ENCODE data around the gene ARHGEF4. TPM values are rescaled to one million over a fixed set of nuclear protein-coding genes. Genes with fewer than 3 reads are reported as not detected.

The ARHGEF4 gene
- total and polyA plus RNA-seq, 3 experiments from 2014 or later = 0.51 to 5.3 (median 1.2) TPM

DNA sequence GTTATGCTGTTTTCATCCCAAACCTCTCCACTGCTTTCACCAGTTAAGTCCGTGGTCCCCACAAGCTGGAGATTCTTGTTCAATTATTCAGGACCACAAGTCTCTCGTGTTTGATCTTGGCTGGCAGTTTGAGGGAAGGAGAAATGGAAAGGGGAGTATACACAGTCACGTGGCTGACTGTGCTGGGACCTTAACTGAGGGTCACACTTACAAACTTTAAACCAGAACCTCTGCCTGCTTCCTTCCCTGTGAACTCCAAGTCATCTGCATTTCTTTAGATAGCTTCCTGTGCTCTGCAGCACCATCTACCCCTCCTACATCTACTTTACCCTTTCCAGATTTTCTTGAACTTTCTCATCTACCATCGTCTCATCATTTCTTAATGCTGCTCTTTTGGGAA is 91.7 kb downstream of the ARHGEF4 start:
- Mint-ChIP-seq H3K4me1 (no peaks in the 10 kb centered on the region), H3K4me3 (peak overlapping the region in 1 of 7 donors; percentile 21), H3K27me3 (peaks cover 19 to 27% of the 10 kb centered on the region in 2 donors), H3K27ac (no peak overlapping the region), H3K9me3 (peaks cover 4 to 15% (median 6%) of the 10 kb centered on the region in 5 donors), H3K36me3 (peaks cover 0 to 5% (median 0%) of the 10 kb centered on the region in 3 donors)
- no peak for DNase-seq
- Histone ChIP-seq H3K4me3 (ENCODE audit: low read length) (no peak overlapping the region), H3K4me1 (ENCODE audit: insufficient read depth, low read length) (no peaks in the 10 kb centered on the region), H3K9me3 (ENCODE audit: low read length) (no peaks in the 10 kb centered on the region), H3K27me3 (ENCODE audit: insufficient read depth, low read length, poor library complexity, severe bottlenecking) (peaks cover 5% of the 10 kb centered on the region), H3K36me3 (ENCODE audit: insufficient read depth, low read length) (no peaks in the 10 kb centered on the region), H3K27ac (ENCODE audit: low read depth, low read length) (no peak overlapping the region)
- CTCF ChIA-PET = interaction anchor here (0.9 kb wide), 1 partner anchor 131 kb away, joined by 3 read pairs; no protein-coding TSS in a partner anchor
- POLR2A ChIA-PET = no interaction called here

DNA sequence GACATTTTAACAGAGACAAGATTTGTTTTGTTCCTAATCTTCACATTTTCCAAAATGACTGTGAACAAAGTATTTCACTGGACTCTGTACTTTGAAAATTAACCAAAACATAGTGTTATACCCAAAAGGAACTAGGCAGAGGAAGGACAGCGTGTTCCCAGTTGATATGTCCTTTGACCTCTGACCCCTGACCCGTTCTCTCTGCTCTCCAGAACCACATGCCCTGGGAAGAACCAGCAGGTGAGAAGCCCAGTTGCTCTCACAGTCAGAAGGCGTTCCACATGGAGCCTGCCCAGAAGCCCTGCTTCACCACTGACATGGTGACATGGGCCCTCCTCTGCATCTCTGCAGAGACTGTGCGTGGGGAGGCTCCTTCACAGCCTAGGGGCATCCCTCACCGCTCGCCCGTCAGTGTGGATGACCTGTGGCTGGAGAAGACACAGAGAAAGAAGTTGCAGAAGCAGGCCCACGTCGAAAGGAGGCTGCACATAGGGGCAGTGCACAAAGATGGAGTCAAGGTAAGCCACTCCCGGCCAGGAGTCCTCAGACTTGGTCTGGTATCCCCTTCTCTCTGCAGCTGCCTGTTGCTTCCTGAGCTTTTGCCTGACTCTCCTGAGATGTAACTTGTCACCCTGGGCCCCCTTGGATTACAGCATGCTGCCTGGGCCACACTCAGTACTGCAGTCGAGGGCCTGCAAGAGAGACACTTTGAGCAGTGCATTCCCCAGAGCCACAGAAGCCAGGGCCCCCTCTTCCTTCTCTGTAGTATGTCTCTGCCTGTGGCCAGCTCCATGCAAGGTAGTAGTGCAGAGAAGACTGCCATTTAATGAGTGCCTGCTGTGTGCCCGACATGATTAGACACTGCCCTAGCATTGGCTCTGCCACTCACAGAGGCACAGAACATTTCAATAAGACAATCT is 94.3 kb downstream of the ARHGEF4 start:
- H3K27me3 ChIP-seq (ENCODE audit: insufficient read depth, low read length, poor library complexity, severe bottlenecking) = peaks cover 5% of the 10 kb centered on the region
- ChIA-PET POLR2A (no interaction called here), CTCF (no interaction called here)
- Mint-ChIP-seq H3K27me3 (peaks cover 29 to 30% of the 10 kb centered on the region in 2 donors), H3K4me1 (no peaks in the 10 kb centered on the region), H3K9me3 (peaks cover 5 to 13% (median 6%) of the 10 kb centered on the region in 5 donors), H3K27ac (peak overlapping the region in 1 of 8 donors; percentile 60), H3K36me3 (peaks cover 0 to 5% (median 0%) of the 10 kb centered on the region in 3 donors), H3K4me3 (no peak overlapping the region)
- H3K36me3 ChIP-seq (ENCODE audit: insufficient read depth, low read length) = no peaks in the 10 kb centered on the region
- no peaks in the 10 kb centered on the region for H3K9me3 ChIP-seq (ENCODE audit: low read length)
- H3K27ac ChIP-seq (ENCODE audit: low read depth, low read length) = no peak overlapping the region
- H3K4me1 ChIP-seq (ENCODE audit: insufficient read depth, low read length) = no peaks in the 10 kb centered on the region
- no peak overlapping the region for H3K4me3 ChIP-seq (ENCODE audit: low read length)
- DNase-seq = no peak

DNA sequence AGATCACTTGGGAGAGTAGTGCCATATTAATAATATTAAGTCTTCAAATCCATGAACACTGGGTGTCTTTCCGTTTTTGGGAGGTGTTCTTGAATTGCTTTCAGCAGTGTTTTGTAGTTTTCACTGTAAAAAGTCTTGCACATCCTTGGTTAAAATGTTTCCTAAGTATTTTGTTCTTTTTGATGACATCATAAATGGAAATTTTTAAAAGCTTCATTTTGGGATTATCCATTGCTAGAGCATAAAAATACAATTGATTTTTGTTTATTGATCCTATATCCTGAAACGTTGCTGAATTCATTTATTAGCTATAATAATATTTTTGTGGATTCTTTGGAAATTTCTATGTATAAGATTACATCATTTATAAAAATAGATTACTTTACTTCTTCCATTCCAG is 96.8 kb downstream of the ARHGEF4 start:
- Mint-ChIP-seq H3K4me1 (no peaks in the 10 kb centered on the region), H3K9me3 (peaks cover 7 to 10% (median 9%) of the 10 kb centered on the region in 5 donors), H3K36me3 (peaks cover 0 to 9% (median 2%) of the 10 kb centered on the region in 3 donors), H3K4me3 (no peak overlapping the region), H3K27me3 (peaks cover 19 to 37% of the 10 kb centered on the region in 2 donors), H3K27ac (no peak overlapping the region)
- no peak for DNase-seq
- H3K36me3 ChIP-seq (ENCODE audit: insufficient read depth, low read length) = no peaks in the 10 kb centered on the region
- no peaks in the 10 kb centered on the region for H3K9me3 ChIP-seq (ENCODE audit: low read length)
- H3K27me3 ChIP-seq (ENCODE audit: insufficient read depth, low read length, poor library complexity, severe bottlenecking) = peaks cover 5% of the 10 kb centered on the region
- ChIA-PET POLR2A (no interaction called here), CTCF (interaction anchor here (0.8 kb wide), 1 partner anchor 13 kb away, joined by 3 read pairs; no protein-coding TSS in a partner anchor)
- H3K4me1 ChIP-seq (ENCODE audit: insufficient read depth, low read length) = no peaks in the 10 kb centered on the region
- no peak overlapping the region for H3K4me3 ChIP-seq (ENCODE audit: low read length)
- no peak overlapping the region for H3K27ac ChIP-seq (ENCODE audit: low read depth, low read length)

DNA sequence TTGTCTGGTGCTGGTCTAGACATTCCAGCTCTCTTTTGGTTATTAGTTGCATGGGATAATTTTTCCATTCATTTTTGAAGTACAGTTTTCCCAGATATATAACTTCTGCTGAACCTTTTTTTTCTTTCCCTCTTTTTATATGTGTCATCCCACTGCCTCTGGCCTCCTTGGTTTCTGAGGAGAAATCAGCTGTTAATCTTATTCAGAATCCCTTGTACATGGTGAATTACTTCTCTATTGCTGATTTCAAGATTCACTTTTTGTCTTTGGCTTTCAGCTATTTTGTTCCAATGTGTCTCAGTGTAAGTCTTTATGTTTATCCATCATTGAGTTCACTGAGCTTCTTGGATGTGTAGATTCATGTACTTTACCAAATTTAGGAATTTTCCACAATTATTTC is 99.7 kb downstream of the ARHGEF4 start:
- H3K4me1 Mint-ChIP-seq = no peaks in the 10 kb centered on the region
- POLR2A ChIA-PET = no interaction called here
- H3K9me3 ChIP-seq (ENCODE audit: low read length) = no peaks in the 10 kb centered on the region
- no peaks in the 10 kb centered on the region for H3K27me3 ChIP-seq (ENCODE audit: insufficient read depth, low read length, poor library complexity, severe bottlenecking)
- no peak for DNase-seq
- no peaks in the 10 kb centered on the region for H3K36me3 ChIP-seq (ENCODE audit: insufficient read depth, low read length)
- H3K4me1 ChIP-seq (ENCODE audit: insufficient read depth, low read length) = no peaks in the 10 kb centered on the region
- H3K4me3 ChIP-seq (ENCODE audit: low read length) = no peak overlapping the region
- peaks cover under 1 to 4% (median 2%) of the 10 kb centered on the region in 3 donors for H3K36me3 Mint-ChIP-seq
- H3K4me3 Mint-ChIP-seq = no peak overlapping the region
- peaks cover 15 to 37% of the 10 kb centered on the region in 2 donors for H3K27me3 Mint-ChIP-seq
- H3K27ac Mint-ChIP-seq = no peak overlapping the region
- CTCF ChIA-PET = no interaction called here
- no peak overlapping the region for H3K27ac ChIP-seq (ENCODE audit: low read depth, low read length)
- peaks cover 3 to 14% (median 8%) of the 10 kb centered on the region in 5 donors for H3K9me3 Mint-ChIP-seq

DNA sequence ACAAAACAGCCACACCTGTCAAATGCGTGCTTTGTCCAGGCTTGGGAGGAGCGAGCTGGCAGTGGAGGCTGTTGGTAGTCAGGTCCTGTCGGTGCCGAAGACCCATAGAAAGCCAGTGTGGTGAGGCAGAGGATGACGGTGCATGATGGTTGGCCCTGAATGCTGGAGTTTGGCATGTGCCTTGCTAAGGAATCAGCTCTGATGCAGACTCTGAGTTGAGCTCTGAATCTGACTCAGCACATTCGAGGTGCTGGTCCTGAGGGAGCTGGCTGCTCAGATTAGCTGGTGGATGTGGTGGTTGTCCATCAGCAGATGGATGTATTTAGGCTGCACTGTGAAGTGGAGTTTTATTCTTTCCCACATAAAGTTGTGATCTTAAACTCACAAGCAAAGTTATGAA is 111.3 kb downstream of the ARHGEF4 start:
- Histone ChIP-seq H3K4me1 (ENCODE audit: insufficient read depth, low read length) (no peaks in the 10 kb centered on the region), H3K4me3 (ENCODE audit: low read length) (no peak overlapping the region), H3K9me3 (ENCODE audit: low read length) (peaks cover 6% of the 10 kb centered on the region), H3K27ac (ENCODE audit: low read depth, low read length) (no peak overlapping the region), H3K27me3 (ENCODE audit: insufficient read depth, low read length, poor library complexity, severe bottlenecking) (no peaks in the 10 kb centered on the region), H3K36me3 (ENCODE audit: insufficient read depth, low read length) (no peaks in the 10 kb centered on the region)
- Mint-ChIP-seq H3K27me3 (peaks cover 18 to 45% of the 10 kb centered on the region in 2 donors), H3K27ac (no peak overlapping the region), H3K9me3 (peaks cover 23 to 40% (median 33%) of the 10 kb centered on the region in 5 donors), H3K4me1 (peaks cover 0 to 7% (median 0%) of the 10 kb centered on the region in 3 donors), H3K4me3 (no peak overlapping the region), H3K36me3 (peaks cover 0 to 25% (median 0%) of the 10 kb centered on the region in 3 donors)
- ChIA-PET CTCF (no interaction called here), POLR2A (no interaction called here)
- no peak for DNase-seq

DNA sequence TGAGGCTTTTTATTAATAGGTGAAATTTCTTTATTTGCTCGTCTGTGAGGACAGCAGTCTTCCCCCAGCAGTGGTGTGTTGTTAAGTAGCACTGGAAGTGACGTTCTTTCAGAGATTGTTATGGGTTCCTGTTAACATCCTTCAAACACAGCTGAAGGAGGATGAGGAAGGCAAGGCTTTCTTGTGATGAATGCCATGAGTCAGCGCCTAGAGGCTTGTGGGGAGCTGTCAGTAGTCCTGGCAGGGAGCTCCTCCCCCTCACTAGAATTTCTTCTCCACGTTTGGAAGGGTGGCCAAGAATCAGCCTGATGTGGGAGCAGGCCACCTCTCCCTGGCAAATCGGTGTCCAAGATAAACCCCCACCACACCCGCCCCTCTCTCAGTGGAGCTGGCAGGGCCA is 113.2 kb downstream of the ARHGEF4 start:
- H3K9me3 ChIP-seq (ENCODE audit: low read length) = peaks cover 5% of the 10 kb centered on the region
- Mint-ChIP-seq H3K27ac (no peak overlapping the region), H3K36me3 (peaks cover 0 to 9% (median 0%) of the 10 kb centered on the region in 3 donors), H3K27me3 (peaks cover 13 to 39% of the 10 kb centered on the region in 2 donors), H3K4me3 (no peak overlapping the region), H3K9me3 (peaks cover 20 to 38% (median 35%) of the 10 kb centered on the region in 5 donors), H3K4me1 (peaks cover 0 to 7% (median 0%) of the 10 kb centered on the region in 3 donors)
- no peak overlapping the region for H3K4me3 ChIP-seq (ENCODE audit: low read length)
- ChIA-PET POLR2A (no interaction called here), CTCF (no interaction called here)
- no peaks in the 10 kb centered on the region for H3K27me3 ChIP-seq (ENCODE audit: insufficient read depth, low read length, poor library complexity, severe bottlenecking)
- H3K36me3 ChIP-seq (ENCODE audit: insufficient read depth, low read length) = no peaks in the 10 kb centered on the region
- no peaks in the 10 kb centered on the region for H3K4me1 ChIP-seq (ENCODE audit: insufficient read depth, low read length)
- DNase-seq = no peak
- no peak overlapping the region for H3K27ac ChIP-seq (ENCODE audit: low read depth, low read length)

DNA sequence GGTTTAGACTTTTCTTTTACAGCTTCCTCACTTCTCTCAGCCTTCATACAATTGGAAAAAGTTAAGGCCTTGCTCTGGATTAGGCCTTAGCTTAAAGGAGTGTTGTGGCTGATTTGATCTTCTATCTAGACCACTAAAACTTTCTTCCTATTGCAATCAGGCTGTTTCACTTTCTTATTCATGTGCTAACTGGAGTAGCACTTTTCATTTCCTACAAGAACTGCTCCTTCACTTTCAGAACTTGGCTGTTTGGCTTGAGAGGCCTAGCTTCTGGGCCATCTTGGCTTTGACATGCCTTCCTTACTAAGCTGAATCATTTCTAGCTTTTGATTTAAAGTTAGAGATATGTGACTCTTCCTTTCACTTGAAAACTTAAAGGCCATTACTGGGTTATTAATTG is 114.3 kb downstream of the ARHGEF4 start:
- no peak for DNase-seq
- peaks cover 13 to 34% of the 10 kb centered on the region in 2 donors for H3K27me3 Mint-ChIP-seq
- no peak overlapping the region for H3K27ac Mint-ChIP-seq
- H3K4me3 ChIP-seq (ENCODE audit: low read length) = no peak overlapping the region
- H3K4me1 ChIP-seq (ENCODE audit: insufficient read depth, low read length) = no peaks in the 10 kb centered on the region
- CTCF ChIA-PET = no interaction called here
- peaks cover 19 to 37% (median 35%) of the 10 kb centered on the region in 5 donors for H3K9me3 Mint-ChIP-seq
- no peak overlapping the region for H3K4me3 Mint-ChIP-seq
- H3K27me3 ChIP-seq (ENCODE audit: insufficient read depth, low read length, poor library complexity, severe bottlenecking) = no peaks in the 10 kb centered on the region
- H3K27ac ChIP-seq (ENCODE audit: low read depth, low read length) = no peak overlapping the region
- no peaks in the 10 kb centered on the region for H3K36me3 Mint-ChIP-seq
- H3K36me3 ChIP-seq (ENCODE audit: insufficient read depth, low read length) = no peaks in the 10 kb centered on the region
- H3K9me3 ChIP-seq (ENCODE audit: low read length) = no peaks in the 10 kb centered on the region
- H3K4me1 Mint-ChIP-seq = peaks cover 0 to 7% (median 0%) of the 10 kb centered on the region in 3 donors
- POLR2A ChIA-PET = no interaction called here

DNA sequence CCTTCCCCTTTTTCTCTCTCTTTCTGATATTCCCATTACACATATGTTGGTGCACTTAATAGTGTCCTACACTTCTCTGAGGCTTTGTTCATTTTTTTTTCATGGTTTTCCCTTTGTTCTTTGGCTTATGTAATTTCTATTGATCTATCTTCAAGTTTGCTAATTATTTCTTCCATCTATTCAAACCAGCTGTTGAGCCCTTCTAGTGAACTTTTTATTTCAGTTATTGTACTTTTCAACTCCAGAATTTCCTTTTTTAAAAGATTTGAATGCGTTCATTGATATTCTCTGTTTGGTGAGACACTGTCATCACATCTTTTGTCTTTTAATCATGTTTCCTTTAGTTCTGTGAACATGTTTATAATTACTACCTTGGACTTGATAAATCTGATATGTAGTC is 118.2 kb downstream of the ARHGEF4 start:
- Histone ChIP-seq H3K4me1 (ENCODE audit: insufficient read depth, low read length) (no peaks in the 10 kb centered on the region), H3K9me3 (ENCODE audit: low read length) (no peaks in the 10 kb centered on the region), H3K4me3 (ENCODE audit: low read length) (no peak overlapping the region), H3K27ac (ENCODE audit: low read depth, low read length) (no peak overlapping the region), H3K36me3 (ENCODE audit: insufficient read depth, low read length) (no peaks in the 10 kb centered on the region), H3K27me3 (ENCODE audit: insufficient read depth, low read length, poor library complexity, severe bottlenecking) (no peaks in the 10 kb centered on the region)
- Mint-ChIP-seq H3K36me3 (no peaks in the 10 kb centered on the region), H3K27ac (no peak overlapping the region), H3K4me3 (no peak overlapping the region), H3K27me3 (peaks cover 20 to 28% of the 10 kb centered on the region in 2 donors), H3K4me1 (peaks cover 0 to 7% (median 0%) of the 10 kb centered on the region in 3 donors), H3K9me3 (peaks cover 19 to 36% (median 31%) of the 10 kb centered on the region in 5 donors)
- no peak for DNase-seq
- ChIA-PET CTCF (no interaction called here), POLR2A (no interaction called here)
